ENCODE data around the gene HTR4. TPM values are rescaled to one million over a fixed set of nuclear protein-coding genes. Genes with fewer than 3 reads are reported as not detected.

Gene HTR4, protein sequence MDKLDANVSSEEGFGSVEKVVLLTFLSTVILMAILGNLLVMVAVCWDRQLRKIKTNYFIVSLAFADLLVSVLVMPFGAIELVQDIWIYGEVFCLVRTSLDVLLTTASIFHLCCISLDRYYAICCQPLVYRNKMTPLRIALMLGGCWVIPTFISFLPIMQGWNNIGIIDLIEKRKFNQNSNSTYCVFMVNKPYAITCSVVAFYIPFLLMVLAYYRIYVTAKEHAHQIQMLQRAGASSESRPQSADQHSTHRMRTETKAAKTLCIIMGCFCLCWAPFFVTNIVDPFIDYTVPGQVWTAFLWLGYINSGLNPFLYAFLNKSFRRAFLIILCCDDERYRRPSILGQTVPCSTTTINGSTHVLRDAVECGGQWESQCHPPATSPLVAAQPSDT
- not detected in 5 replicates for total RNA-seq (2022; extraction: Qiagen RNA extraction)

GRCh38 chr5:148653836-148654781, at the start of gene HTR4:
Gene HTR4 (minus strand): TSS chr5:148654527. CDS start chr5:148637014, 17,513 bp downstream.

Other genes starting within 250 kb of the HTR4 start
- gene ADRB2, start 172.1 kb upstream of the HTR4 start, total RNA-seq (2022; extraction: Qiagen RNA extraction): 0.55 to 0.87 TPM (median 0.69 TPM) in 5 replicates

Data from A549 treated with CORT108297 at 1 μM for 4 hours (cell line).